ENCODE data around the gene LIN37.
A peak's percentile ranks its signal among the peaks of the same experiment; 100 is the strongest.

LIN37 gene

DNA sequence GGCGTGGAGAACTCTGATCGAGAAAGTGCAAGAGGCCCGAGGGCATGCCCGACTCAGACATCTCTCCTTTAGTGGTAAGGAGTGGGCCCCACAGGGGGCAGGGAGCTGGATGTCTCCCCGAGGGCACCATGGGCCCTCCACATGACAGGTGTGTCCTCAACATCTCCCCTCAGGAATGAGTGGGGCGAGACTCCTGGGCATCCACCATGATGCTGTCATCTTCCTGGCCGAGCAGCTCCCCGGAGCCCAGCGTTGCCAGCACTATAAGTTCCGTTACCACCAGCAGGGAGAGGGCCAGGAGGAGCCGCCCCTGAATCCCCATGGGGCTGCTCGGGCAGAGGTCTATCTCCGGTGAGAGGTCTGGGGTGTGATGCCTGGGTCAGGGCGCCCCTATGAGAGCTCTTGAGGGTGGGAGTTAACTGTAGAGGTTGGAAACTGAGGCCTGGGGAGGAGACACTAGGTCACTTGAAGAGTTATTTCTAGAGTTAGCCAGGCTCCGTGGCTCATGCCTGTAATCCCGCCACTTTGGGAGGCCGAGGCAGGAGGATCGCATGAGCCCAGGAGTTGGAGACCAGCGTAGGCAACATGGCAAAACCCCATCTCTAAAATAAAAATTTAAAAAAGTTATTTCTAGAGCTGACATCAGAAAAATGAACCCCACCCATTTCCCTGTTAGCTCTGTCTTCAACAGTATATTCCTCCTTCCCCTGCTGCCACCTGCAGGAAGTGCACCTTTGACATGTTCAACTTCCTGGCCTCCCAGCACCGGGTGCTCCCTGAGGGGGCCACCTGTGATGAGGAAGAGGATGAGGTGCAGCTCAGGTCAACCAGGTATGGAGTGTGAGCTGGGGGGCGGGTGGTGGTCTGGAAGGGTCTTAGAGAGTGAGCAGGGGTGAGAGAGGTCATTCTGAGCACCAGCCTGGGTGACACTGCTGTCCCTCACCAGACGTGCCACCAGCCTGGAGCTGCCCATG lies 11.2 kb upstream of the LIN37 start:
- no peak for DNase-seq

DNA sequence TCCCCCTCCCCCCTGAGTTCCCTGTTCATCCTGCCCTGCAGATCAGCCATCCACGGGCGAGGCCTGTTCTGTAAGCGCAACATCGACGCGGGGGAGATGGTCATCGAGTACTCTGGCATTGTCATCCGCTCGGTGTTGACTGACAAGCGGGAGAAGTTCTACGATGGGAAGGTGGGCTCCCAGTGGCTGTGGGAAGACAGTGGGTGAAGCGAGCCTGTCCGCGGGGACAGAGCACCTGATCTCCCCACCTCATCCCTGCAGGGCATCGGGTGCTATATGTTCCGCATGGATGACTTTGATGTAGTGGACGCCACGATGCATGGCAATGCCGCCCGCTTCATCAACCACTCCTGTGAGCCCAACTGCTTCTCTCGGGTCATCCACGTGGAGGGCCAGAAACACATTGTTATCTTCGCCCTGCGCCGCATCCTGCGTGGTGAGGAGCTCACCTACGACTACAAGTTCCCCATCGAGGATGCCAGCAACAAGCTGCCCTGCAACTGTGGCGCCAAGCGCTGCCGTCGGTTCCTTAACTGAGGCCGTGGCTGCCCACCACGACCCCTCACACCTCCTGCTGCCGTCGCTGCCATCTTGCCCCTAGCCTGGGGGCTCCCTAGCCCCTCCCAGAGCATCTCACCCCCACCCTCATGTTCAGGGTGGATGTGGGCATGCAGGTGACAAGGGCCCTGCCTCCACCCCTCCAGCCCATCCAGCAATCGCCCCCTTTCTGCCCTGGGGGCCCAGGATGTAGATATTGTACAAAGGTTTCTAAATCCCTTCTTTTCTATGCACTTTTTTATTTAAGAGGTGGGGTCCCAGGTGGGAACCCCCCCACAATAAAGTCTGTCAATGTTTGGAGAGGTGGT lies 10.1 kb upstream of the LIN37 start:
- DNase-seq = no peak

DNA sequence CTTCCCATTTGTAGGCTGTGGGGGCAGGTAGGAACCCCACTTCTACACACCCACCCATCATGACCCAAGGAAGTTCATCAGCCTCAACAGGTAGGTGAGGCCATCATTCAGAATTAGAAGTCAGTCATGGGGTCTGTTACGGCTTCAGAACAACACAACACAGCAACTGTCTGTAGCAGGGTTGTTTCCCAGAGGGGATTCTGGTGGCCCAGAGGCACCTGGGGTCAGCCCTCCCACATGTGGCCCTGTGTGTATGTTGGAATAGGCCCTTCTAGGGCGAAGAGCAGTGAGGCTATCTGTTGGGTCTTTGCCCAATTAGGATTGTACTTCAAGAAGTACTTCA lies 9.5 kb upstream of the LIN37 start:
- no peak for DNase-seq

DNA sequence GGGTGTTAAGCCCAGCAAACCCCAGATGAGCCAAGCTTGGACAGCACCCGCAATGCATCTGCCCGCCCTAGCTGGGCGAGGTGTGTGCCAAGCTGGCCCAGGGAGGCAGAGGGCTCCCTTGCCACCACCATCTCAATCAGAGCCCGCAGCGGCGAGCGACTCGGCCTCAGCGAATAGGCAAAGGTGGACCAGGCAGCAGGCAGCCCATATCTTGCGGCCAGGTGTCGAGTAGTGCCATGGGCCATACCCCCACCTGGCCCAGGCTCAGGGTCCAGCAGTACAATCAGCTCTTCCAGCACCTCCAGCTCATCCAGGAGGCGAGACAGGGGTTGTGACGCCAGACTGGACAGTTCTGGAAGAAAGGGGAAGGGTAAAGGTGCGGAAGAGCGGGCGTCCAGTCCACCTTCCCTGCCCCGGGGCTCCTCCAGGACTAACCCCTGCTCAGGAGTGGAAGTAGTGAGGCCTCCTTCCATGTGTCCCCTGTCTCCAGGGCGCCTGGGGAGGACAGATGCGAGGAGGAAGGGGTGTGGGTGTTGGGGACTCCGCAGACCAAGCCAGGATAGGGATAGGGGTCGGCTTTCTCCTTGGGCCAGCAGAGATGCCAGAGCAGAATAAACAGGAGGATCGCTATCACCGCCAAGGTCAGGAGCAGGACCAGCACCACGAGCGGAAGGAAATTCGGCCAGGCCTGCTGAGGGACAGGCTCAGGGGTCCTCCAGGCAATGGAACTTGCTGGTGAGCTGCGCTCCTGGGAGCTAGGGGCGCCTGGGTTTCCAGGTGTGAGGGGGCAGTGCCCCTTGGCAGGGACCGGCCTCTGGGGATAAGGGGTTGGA lies 8.9 kb upstream of the LIN37 start:
- DNase-seq = no peak

DNA sequence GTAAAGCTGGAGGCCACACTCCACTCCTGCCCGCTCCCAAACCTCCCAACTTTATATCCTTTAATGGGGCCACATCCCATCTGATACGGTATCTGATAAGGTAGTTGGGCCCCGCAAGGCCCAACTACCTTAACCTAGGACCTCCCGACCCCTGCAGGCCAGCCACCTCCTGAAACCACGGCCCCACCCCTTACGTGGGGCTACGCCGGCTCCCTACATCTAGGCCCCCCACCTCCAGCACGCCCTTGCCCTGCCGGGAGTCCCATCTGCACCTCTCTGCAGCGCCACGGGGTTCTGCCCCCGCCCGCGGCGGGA lies 8.3 kb upstream of the LIN37 start:
- DNase-seq = no peak

DNA sequence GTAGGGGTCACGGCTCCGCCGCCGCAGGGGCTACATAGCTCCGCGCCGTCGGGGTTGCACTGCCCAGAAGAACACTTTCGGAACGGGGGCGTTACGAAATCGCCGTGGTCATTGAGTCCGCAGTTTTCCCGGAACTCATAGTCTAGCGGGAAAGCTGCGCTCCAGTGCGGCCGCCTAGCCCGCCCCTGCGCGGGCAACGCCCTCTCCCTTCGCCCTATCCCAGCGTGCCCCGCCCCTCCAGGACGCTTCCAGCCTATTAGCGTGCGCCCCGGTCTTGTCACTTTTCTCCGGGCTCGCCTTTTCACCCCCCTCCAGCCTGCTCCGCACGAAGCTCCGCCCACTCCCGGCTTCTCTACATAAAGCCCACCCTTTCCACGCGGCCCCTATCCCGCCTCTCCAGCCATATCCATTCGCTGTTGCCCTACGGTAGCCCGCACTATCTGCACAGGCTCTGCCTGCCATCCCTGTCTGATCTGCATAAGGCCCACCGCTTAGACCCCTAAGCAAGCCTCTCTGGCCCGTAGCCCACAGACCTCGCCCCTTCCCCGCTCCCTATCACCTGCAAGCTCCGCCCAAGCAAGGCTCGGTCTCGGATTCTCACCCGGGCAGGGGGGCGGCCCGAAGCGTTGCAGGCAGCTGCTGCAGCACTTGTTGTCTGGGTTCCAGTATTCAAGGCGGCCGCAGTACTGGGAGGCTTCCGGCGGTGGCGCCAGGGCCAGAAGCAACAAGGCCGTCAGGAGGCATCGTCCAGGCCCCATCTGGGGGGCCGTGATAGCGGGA lies 7.8 kb upstream of the LIN37 start:
- peak; percentile 96 for DNase-seq

DNA sequence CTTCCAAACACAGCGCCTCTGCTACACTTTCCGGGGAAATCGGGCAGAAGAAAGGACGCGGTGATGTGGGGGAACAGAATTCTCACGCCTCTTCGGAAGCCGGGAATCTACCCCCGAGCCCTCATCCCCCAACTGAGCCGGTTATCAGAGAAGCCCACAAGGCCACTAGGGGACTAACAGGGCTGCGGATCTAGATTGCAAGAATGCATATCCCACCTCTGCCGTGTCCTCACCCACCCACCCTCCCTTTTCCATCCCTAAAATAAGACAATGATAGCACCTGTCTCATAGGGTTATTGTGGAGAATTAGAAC lies 7.2 kb upstream of the LIN37 start:
- DNase-seq = peak; percentile 72

DNA sequence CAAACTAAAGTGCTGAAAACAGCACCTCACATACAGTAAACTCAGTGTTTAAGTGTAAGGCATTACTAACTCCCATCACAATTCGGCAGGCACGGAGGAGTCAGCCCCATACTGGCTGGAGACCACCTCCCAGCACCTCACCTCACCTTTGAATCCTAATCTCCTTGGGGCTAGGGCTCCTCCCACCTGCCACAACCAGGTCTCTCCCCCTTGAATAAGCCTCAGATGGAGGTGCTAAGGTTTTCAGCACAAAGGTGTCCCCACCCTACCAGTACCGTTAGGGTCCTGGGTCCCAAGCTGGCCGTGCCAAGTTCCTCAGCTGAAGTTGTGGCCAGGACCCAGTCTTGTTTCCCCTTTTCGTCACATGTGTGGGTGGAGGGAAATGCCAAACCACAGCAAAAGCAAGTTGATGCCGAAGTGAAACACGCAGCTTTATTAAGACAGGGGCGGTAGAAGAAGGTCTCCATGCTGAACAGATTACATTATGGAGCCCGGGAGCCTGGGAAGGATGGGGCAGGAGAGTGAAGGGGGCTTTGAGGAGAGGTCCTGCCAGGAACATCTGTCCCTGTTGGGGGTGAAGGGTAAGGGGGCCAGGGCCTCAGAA lies 6.2 kb upstream of the LIN37 start, which contains the start of gene IGFLR1:
TSS of gene IGFLR1 (minus strand) at position 332 of the 604 bp plus-strand sequence. CDS start 1,272 bp downstream, outside the sequence.
- no peak for DNase-seq

DNA sequence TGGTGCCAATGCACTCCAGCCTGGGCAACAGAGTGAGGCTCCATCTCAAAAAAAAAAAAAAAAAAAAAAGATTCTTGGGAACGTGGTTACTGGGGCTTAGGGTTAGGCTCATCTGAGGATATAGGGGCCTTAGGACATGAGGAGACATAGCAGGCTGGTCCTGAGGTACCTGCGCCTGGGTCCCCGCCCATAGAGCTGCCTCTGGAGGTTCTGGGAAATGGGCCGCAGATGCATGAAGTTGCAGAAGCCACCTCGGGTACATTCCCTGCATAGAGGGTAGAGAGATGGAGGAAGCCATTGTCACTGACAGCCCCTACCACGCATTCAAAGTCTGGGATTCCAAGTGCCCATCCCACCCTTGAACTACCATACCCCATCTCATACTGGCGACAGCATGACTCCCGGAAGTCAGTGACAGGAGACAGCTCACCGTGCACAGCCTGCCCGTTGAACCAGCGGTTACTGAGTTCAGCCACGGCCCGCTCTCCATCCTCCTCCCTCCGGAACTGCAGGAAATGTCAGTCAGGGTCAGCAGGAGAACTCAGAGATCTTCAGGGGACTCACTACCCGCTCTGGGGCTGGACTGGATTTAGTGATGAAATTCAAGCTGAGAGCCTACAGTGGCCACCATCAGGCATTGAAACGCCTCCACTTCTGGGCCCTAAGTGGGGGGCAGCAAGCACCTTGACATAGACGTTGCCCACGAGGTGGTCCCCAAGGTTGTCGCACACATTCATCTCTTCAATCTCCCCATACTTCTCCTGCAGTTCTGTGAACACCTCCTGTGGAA lies 4.5 kb upstream of the LIN37 start:
- DNase-seq = no peak

DNA sequence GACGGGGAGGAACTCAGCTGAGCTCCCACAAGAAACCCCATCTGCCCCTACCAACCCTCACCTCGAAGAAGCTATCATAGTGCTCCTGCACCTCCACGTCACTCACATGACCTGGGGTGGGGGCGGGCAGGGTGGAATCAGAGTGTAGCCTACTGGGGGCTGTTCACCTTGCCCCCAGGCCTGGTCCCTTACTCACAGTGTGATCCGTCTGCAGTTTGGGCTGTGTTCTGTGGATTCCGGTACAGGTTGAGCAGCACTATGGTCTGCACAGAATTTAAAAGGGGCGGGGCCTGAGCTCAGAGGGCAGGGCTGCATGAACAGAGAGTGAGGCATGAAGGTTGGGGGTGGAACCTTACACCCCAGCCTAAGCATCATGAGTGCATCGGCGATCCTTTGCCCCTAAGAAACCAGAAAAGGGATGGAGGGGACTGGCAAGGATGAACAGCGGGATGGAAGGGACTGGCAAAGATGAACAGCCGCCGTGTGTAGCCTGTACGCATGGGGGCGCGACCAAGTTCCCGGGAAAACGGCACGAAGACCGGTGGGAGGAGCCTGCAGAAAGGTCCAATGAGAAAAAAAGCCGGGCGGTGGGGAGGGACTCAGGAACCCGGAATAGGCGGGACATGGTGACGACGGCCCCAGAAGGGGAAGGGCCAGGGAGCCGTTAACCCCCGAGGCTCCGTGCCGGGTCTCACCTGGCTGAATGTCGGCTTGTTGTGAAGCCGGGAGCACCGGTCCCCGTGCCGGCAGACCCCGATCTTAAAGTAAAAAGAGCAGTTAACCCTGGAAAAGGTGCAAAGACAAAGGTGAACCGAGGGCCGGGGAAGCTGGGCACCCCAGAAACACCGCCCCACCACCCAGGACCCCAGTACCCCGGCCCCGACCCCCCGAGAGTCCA lies 3.7 kb upstream of the LIN37 start:
- DNase-seq = peak; percentile 91

DNA sequence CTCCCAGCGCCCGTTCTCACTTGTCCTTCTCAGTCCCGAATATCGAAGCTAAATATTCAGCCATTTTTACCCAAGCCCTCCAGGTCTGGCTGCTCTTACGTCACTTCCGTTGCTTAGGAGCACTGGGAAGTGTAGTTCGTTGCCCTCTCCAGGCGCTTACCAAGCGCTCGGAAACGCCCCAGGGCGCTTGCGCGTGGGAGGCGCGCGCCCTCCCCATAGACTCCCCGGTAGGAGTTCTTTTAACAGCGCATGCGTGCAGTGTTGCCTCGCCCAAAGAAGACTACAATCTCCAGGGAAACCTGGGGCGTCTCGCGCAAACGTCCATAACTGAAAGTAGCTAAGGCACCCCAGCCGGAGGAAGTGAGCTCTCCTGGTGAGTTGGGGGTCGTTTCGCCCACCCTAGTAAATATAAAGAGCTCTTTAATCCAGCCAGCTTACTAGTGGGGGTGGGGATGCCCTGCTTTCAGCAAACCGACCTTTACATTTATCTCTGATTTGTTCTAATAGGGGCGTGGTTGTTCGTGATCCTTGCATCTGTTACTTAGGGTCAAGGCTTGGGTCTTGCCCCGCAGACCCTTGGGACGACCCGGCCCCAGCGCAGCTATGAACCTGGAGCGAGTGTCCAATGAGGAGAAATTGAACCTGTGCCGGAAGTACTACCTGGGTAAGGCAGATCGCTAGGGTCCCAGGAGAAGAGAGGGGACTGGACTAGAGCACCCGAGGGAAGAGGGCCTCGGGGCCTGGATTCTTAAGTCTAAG lies 2.9 kb upstream of the LIN37 start, which contains the start of the genes PSENEN and U2AF1L4:
TSS of gene PSENEN (plus strand) at position 324 of the 759 bp plus-strand sequence. CDS start at position 604, 280 bp downstream.
TSS of gene U2AF1L4 (minus strand) at position 91 of the 759 bp plus-strand sequence. CDS start at position 64, 27 bp downstream.
- DNase-seq = peak; percentile 96

DNA sequence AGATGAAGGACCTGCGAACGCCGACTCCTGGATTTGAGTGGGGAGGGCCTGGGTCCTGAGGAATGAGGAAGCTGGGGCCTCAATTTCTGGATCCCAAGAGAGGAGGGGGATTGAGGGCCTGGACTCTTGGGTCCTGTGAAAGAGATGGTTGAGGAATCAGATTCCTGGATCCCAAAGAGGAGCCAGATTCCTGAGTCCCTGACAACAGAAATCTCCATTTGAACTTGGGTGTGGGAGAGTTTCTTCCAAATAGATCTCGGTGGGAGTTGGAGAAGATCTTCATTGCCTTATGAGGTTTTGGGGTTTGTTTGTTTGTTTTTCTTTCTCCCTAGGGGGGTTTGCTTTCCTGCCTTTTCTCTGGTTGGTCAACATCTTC lies 2.3 kb upstream of the LIN37 start:
- no peak for DNase-seq

DNA sequence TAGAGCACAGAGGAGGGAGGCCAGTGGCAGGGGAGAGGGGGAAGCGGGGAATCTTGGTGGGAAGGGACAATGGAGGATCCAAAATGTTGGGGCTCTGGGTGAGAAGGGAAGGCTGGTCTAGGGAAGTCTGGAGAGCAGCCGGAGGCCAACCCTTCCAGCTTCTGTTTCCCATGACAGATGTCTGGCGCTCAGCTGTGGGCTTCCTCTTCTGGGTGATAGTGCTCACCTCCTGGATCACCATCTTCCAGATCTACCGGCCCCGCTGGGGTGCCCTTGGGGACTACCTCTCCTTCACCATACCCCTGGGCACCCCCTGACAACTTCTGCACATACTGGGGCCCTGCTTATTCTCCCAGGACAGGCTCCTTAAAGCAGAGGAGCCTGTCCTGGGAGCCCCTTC lies 1.8 kb upstream of the LIN37 start:
- DNase-seq = no peak

DNA sequence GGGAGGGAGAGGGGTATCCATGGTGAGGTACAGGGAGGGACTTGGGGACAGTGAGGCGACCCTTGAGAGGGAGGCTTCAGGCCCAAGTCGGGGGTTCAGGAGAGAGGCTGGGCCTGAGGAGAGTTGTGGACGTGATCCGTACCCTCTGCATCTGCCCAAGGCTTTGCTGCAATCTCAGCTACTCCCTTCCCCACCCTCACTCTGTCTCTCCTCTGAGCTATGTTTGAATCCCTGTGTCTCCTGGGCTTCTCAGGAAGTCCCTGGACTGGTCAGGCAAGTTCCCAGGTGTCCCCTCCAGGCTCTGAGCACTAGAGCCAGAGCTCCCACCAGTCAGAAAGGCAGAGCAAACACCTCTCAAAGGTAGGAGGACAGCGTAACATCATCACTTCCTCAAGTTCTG lies 1.8 kb downstream of the LIN37 start:
- DNase-seq = no peak

DNA sequence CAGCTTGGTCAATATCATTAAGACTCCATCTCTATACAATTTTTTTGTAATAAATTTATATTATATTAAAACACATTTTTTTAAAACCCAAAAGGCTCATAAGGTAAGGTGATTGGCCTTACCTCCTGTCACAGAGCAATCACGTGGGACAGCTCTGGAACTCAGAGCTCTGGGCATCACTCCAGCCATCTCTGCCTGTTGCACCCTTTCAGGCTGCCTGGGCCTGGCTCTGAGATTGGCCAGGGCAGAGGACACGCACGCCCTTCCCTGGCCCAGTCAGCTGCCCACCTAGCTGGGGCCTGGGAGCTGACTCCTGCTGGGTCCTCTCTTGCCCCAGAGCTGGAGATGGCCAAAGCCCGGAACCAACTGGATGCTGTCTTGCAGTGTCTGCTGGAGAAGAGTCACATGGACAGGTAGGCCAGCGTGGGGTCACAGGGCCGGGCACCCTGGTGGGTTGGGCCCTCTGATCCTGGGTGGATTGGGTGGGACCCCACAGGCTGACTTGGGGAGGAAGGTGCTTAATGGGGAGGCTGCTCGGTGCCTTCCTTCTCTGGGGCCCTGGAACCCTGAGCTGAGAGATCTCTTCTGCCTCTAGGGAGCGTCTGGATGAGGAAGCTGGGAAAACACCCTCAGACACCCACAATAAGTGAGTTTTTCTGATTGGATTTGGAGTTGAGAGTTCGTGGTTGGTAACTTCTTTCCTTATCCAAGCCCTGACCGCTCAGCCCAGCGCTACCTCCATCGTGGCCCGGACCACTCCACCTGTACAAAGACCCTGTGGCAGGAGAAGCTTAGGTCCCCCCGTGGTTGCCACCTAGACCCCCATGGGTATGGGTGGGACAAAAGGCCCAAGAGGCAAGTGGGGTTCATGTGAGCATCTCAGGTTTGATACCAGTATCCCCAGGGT lies 3.7 kb downstream of the LIN37 start:
- no peak for DNase-seq

DNA sequence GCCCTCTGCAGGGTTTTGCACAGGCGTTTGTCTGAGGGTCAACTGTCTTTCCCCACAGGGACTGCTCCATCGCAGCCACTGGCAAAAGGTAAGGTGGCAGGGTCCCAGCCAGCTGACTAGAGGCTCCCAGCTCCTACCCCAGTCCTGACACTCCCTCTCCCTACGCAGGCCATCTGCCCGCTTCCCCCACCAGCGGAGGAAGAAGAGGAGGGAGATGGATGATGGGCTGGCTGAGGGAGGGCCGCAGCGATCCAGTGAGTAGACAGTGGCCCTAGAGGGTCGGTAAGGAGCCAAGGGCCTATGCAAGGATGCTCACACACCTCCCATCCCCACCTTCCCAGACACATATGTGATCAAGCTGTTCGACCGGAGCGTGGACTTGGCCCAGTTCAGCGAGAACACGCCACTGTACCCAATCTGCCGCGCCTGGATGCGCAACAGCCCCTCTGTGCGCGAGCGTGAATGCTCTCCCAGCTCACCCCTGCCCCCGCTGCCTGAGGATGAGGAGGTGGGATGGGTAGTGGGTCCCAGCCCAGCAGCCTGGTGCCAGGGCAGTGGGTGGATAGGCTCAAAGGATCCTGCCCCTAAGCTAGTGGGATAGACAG lies 4.5 kb downstream of the LIN37 start:
- no peak for DNase-seq

DNA sequence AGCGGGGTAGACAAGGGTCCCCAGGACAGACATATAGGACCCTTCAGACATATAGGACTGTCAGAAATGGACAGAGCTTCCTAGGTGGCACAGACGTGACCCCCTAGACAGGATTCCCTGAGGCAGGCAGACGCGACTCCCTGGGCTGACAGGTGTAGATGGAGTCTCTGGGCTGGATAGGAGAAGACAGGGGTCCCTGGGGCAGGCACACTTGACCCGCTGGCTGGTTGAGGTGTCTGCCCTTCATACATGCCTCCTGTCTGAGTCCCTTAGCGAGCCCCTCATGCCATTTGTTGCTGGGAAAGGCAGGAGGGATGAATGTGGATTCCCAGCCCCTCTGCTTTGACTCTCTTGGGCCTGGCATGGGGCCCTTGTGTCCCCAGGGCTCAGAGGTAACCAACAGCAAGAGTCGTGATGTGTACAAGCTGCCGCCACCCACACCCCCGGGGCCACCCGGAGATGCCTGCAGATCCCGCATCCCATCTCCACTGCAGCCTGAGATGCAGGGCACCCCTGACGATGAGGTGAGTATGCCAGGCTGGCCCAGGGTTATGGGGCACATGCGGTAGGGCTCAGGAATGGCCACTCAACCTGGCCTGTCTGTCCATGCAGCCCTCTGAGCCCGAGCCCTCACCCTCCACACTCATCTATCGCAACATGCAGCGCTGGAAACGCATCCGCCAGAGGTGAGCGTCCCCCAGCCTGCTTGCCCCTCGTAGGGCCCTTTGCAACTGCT lies 5.4 kb downstream of the LIN37 start:
- no peak for DNase-seq

Data from NCI-H1092 treated with DMSO at 0.1 percent for 48 hours (cell line).